Measurements from ENCODE around the gene TTC27. TPM values are rescaled to one million over a fixed set of nuclear protein-coding genes. Genes with fewer than 3 reads are reported as not detected.
"Not testable (repeated sequence)": the region's sequence is repeated elsewhere in the genome, so short reads cannot be mapped to it uniquely, and the experiment has no call there.

The TTC27 gene
- total RNA-seq, 1 donor from 2014 or later: 12.5 TPM

DNA sequence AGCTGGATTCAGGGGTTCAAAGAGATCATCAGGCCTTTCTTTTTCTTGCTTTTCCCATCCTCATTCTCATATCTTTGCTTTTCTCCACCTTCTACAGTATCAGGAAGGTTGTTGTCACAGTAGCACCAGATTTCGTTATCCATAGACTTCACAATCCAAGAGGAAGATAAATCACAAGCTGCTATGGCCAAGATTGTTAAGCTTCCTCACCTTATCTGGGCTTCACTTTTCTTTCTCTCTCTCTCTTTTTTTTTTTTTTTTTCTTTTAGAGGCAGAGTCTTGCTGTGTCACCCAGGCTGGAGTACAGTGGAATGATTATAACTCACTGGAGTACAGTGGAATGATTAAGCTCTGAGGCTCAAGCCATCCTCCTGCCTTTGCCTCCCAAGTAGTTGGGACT is 93.5 kb downstream of the TTC27 start:
- no peak overlapping the region for H3K4me3 ChIP-seq
- H3K4me1 ChIP-seq: no peaks in the 10 kb centered on the region
- no peak for DNase-seq (ENCODE audit: extremely low spot score in 2 of 2)
- intact Hi-C loops (cut with DNase I): no loop called here
- no peak overlapping the region for H3K27ac ChIP-seq
- no peaks in the 10 kb centered on the region for H3K36me3 ChIP-seq
- no peak for TF ChIP-seq POLR2A (IDR thresholded peaks at IDR 0.05)
- no peak for TF ChIP-seq POLR2AphosphoS5 (IDR thresholded peaks at IDR 0.05; ENCODE audit: insufficient read depth in 1 of 2, low read depth in 1 of 2)
- TF ChIP-seq, protein P1, sequence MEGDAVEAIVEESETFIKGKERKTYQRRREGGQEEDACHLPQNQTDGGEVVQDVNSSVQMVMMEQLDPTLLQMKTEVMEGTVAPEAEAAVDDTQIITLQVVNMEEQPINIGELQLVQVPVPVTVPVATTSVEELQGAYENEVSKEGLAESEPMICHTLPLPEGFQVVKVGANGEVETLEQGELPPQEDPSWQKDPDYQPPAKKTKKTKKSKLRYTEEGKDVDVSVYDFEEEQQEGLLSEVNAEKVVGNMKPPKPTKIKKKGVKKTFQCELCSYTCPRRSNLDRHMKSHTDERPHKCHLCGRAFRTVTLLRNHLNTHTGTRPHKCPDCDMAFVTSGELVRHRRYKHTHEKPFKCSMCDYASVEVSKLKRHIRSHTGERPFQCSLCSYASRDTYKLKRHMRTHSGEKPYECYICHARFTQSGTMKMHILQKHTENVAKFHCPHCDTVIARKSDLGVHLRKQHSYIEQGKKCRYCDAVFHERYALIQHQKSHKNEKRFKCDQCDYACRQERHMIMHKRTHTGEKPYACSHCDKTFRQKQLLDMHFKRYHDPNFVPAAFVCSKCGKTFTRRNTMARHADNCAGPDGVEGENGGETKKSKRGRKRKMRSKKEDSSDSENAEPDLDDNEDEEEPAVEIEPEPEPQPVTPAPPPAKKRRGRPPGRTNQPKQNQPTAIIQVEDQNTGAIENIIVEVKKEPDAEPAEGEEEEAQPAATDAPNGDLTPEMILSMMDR (IDR thresholded peaks at IDR 0.05): no peak
- H3K27me3 ChIP-seq: no peaks in the 10 kb centered on the region
- H3K9me3 ChIP-seq: no peaks in the 10 kb centered on the region

DNA sequence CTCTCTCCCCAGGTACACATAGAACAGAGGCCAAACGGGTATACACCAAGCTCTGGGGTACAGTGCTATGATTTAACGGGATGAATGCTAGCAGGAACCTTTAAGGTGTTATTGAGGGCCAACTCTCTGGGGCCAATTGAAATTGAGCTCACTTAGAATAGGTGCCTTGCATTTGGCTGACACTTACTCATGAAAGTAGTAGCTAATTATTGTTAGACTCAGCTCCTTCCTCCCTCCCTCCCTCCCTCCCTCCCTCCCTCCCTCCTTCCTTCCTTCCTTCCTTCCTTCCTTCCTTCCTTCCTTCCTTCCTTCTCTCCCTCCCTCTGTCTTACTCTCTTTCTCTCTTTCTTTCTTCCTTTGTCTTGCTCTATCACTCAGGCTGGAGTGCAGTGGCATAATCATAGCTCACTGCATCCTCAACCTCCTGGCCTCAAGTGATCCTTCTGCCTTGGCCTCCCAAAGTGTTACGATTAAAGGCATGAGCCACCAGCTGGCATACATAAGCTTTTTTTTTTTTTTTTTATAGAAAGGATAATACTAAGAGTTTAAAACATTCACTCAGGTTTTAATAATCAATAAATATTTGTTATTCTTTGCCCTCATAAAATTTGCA is 95.7 kb downstream of the TTC27 start:
- TF ChIP-seq POLR2AphosphoS5 (IDR thresholded peaks at IDR 0.05; ENCODE audit: insufficient read depth in 1 of 2, low read depth in 1 of 2) (no peak), POLR2A (IDR thresholded peaks at IDR 0.05) (no peak)
- TF ChIP-seq, protein P1 (IDR thresholded peaks at IDR 0.05): no peak
- Histone ChIP-seq H3K9me3 (no peaks in the 10 kb centered on the region), H3K27me3 (no peaks in the 10 kb centered on the region), H3K36me3 (no peaks in the 10 kb centered on the region), H3K4me3 (no peak overlapping the region), H3K27ac (no peak overlapping the region), H3K4me1 (no peaks in the 10 kb centered on the region)
- DNase-seq (ENCODE audit: extremely low spot score in 2 of 2): no peak
- intact Hi-C loops (cut with DNase I): no loop called here

DNA sequence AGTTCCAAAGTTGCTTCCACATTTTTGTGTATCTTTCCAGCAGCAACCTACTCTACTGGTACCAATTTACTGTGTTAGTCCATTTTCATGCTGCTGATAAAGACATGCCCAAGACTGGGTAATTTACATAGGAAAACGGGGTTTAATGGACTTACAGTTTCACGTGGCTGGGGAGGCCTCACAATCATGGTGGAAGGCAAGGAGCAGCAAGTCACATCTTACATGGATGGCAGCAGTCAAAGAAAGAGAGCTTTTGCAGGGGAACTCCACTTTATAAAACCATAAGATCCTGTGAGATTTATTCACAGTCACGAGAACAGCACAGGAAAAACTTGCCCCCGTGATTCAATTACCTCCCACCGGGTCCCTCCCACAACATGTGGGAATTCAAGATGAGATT is 98.8 kb downstream of the TTC27 start:
- intact Hi-C loops (cut with DNase I); H3K27ac ChIP-seq; H3K36me3 ChIP-seq; H3K27me3 ChIP-seq; DNase-seq (ENCODE audit: extremely low spot score in 2 of 2); H3K4me1 ChIP-seq; H3K4me3 ChIP-seq; H3K9me3 ChIP-seq: not testable (repeated sequence)

DNA sequence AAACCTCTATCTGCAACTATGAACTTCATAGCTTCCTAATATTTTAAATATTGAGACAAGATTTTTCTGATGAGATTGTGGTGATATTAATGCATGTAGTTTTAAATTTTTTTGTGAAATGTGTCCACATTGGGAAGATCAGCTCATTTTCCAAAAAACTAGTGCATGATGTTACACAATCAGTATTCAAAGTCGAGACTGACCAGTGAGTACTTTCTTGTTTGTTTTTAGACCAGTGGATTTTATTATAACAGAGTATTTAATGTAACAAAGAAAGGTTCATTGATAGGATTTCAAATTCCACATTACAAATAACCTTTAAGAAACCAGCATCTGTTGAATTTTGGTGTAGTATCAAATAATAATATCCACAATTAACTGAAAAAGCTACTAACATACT is 99.3 kb downstream of the TTC27 start:
- Histone ChIP-seq H3K4me3 (no peak overlapping the region), H3K27ac (no peak overlapping the region), H3K27me3 (no peaks in the 10 kb centered on the region), H3K4me1 (no peaks in the 10 kb centered on the region), H3K36me3 (no peaks in the 10 kb centered on the region), H3K9me3 (no peaks in the 10 kb centered on the region)
- no peak for DNase-seq (ENCODE audit: extremely low spot score in 2 of 2)
- no peak for TF ChIP-seq POLR2A (IDR thresholded peaks at IDR 0.05)
- no peak for TF ChIP-seq POLR2AphosphoS5 (IDR thresholded peaks at IDR 0.05; ENCODE audit: insufficient read depth in 1 of 2, low read depth in 1 of 2)
- TF ChIP-seq, protein P1 (IDR thresholded peaks at IDR 0.05): no peak
- intact Hi-C loops (cut with DNase I): no loop called here

DNA sequence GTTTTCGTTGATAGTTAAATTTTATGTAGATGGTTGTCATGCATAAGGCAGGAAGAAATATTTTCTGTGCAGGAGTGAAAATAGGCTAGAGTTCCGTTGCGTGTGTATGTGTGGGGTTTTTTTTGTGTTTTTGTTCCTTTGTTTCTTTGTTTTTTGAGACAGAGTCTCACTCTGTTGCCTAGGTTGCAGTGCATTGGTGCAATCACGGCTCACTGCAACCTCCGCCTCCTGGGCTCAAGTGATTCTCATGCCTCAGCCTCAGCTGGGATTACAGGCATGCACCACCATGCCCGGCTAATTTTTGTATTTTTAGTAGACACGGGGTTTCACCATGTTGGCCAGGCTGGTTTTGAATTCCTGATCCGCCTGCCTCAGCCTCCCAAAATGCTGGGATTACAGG is 103.1 kb downstream of the TTC27 start:
- intact Hi-C loops (cut with DNase I); H3K27me3 ChIP-seq; H3K4me3 ChIP-seq; H3K4me1 ChIP-seq; H3K27ac ChIP-seq; DNase-seq (ENCODE audit: extremely low spot score in 2 of 2); H3K9me3 ChIP-seq; H3K36me3 ChIP-seq: not testable (repeated sequence)

DNA sequence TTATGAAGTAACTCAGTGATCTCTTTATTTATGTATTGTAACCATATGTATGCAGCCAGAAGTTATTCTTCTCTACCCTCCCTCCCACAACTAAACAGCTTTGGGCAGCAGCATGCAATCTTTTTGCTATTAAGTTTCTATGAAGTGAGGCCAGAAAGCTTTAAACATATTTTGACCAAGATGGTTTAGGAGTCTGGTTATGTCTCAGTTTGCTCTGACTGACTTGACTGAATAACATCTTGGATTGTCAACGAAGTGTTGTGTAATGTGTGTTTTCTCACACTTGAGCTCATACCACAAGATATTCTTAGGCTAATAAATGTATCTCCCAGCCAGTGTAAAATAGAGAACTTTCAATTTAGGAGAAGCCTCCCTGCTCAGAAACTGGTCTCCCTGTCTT is 104.3 kb downstream of the TTC27 start:
- Histone ChIP-seq H3K9me3 (no peaks in the 10 kb centered on the region), H3K4me1 (no peaks in the 10 kb centered on the region), H3K27me3 (no peaks in the 10 kb centered on the region), H3K4me3 (no peak overlapping the region), H3K27ac (no peak overlapping the region), H3K36me3 (no peaks in the 10 kb centered on the region)
- TF ChIP-seq POLR2A (IDR thresholded peaks at IDR 0.05) (no peak), POLR2AphosphoS5 (IDR thresholded peaks at IDR 0.05; ENCODE audit: insufficient read depth in 1 of 2, low read depth in 1 of 2) (no peak)
- TF ChIP-seq, protein P1 (IDR thresholded peaks at IDR 0.05): no peak
- DNase-seq (ENCODE audit: extremely low spot score in 2 of 2): no peak
- intact Hi-C loops (cut with DNase I): no loop called here
